K562 (cell line): ENCODE measurements around the gene CIART. TPM values are rescaled to one million over a fixed set of nuclear protein-coding genes. Genes with fewer than 3 reads are reported as not detected.

Experiments used
- ATAC-seq: fragments of 200-7000 bp; cut with Tn5 transposase; 3 replicates; pipeline ENCODE4 v1.9.1; 2020; ENCODE audit warnings: moderate library complexity
- BruUV-seq: library from RNA; stranded (reverse); fragments of 400-500 nt; replicated peaks from 2 replicates; lab custom pipeline; 2021; lab: Mats Ljungman, UMichigan
- CTCF ChIA-PET: fragments of 300-600 bp; formaldehyde crosslinking; extraction: SDS; loops from one replicate; lab custom pipeline; 2021; ENCODE audit warnings: low intra/inter-chr PET ratio; lab: Yijun Ruan, JAX
- POLR2A ChIA-PET: fragments of 300-600, 350-650 bp; sonication (Branson Sonifier 250); formaldehyde crosslinking; extraction: SDS; loops from one replicate; lab custom pipeline; 2021; ENCODE audit warnings: antibody characterized with exemption, inconsistent platforms; lab: Yijun Ruan, JAX
- DNase-seq, 4 experiments: peaks; one replicate each; pipeline versions ENCODE4 v3.0.0 to v3.0.0-alpha.2; 2011 to 2018; ENCODE audit warnings: low spot score in 3 of 4, mixed read lengths in 3 of 4; ENCODE audit errors: extremely low read depth in 1 of 4
- FAIRE-seq: peaks from 2 replicates; lab custom pipeline; 2011; peaks lifted over from hg19 to GRCh38; lab: Jason Lieb, UNC
- H2AFZ ChIP-seq: 2 replicates; pipeline ENCODE4 v1.6.0; 2011; ENCODE audit warnings: low read depth, low read length, control low read depth, inconsistent platforms
- H3K27ac ChIP-seq: fragments of 200-600 bp; 3 replicates; pipeline ENCODE4 v1.8.0; 2011; ENCODE audit warnings: low read depth, mild to moderate bottlenecking, control low read depth, inconsistent platforms, low read length, moderate library complexity, mixed read lengths; ENCODE audit errors: extremely low read depth
- H3K27me3 ChIP-seq, 2 experiments: fragments of 300-600 bp in 1 of 2; 2 replicates in 1 of 2; 3 replicates in 1 of 2; pipeline versions ENCODE4 v1.6.0 to v1.8.0; 2011; ENCODE audit warnings: inconsistent platforms in 2 of 2, low read length in 2 of 2, mild to moderate bottlenecking in 1 of 2, mixed read lengths in 1 of 2, moderate library complexity in 1 of 2; ENCODE audit not compliant: control insufficient read depth in 2 of 2, insufficient read depth in 2 of 2
- H3K36me3 ChIP-seq: fragments of 300-600 bp; 3 replicates; pipeline ENCODE4 v1.8.0; 2011; ENCODE audit warnings: mild to moderate bottlenecking, low read length, inconsistent platforms; ENCODE audit not compliant: control insufficient read depth, insufficient read depth
- H3K4me1 ChIP-seq, 2 experiments: fragments of 200-600 bp in 1 of 2; replicated peaks in 1 of 2; 2 replicates in 1 of 2; 3 replicates in 1 of 2; pipeline versions ENCODE4 v1.5.1 to v1.8.0; 2011; ENCODE audit warnings: inconsistent platforms in 2 of 2, low read length in 2 of 2, mild to moderate bottlenecking in 1 of 2, mixed read lengths in 1 of 2, moderate library complexity in 1 of 2; ENCODE audit not compliant: control insufficient read depth in 2 of 2, insufficient read depth in 2 of 2
- H3K4me2 ChIP-seq: 2 replicates; pipeline ENCODE4 v1.6.1; 2011; ENCODE audit warnings: low read length, control low read depth, inconsistent platforms, mixed read lengths; ENCODE audit not compliant: insufficient read depth
- H3K4me3 ChIP-seq: fragments of 200-600 bp; sonication (generic), shearing (Covaris generic); 2 replicates; pipeline ENCODE4 v1.5.1; 2016; ENCODE audit warnings: control low read depth, inconsistent platforms
- H3K79me2 ChIP-seq: fragments of 200-600 bp; 3 replicates; pipeline ENCODE4 v1.8.0; 2011; ENCODE audit warnings: low read length, inconsistent platforms; ENCODE audit not compliant: control insufficient read depth, insufficient read depth
- H3K9ac ChIP-seq, 2 experiments: 2 replicates each; pipeline versions ENCODE4 v1.6.0 to v1.6.1; 2011; ENCODE audit warnings: low read depth in 2 of 2, low read length in 2 of 2, control low read depth in 1 of 2, inconsistent platforms in 1 of 2, mild to moderate bottlenecking in 1 of 2, mixed read lengths in 1 of 2; ENCODE audit not compliant: insufficient read depth in 1 of 2
- H3K9me1 ChIP-seq: one replicate; pipeline ENCODE4 v1.6.0; 2011; ENCODE audit warnings: inconsistent platforms, mild to moderate bottlenecking, low read length, moderate library complexity; ENCODE audit not compliant: control insufficient read depth, insufficient read depth
- H3K9me3 ChIP-seq: replicated peaks from 2 replicates; pipeline ENCODE4 v1.5.1; 2011; ENCODE audit warnings: low read depth, low read length, inconsistent platforms; ENCODE audit not compliant: control insufficient read depth, insufficient read depth
- H4K20me1 ChIP-seq: replicated peaks from 2 replicates; pipeline ENCODE4 v1.6.1; 2011; ENCODE audit warnings: low read length, inconsistent platforms, mixed read lengths; ENCODE audit not compliant: control insufficient read depth, insufficient read depth
- ARID1B ChIP-seq: fragments of 450-650 bp; IDR thresholded peaks from 2 replicates; pipeline ENCODE4 v1.6.1; 2016; ENCODE audit warnings: antibody characterized with exemption, mild to moderate bottlenecking, inconsistent platforms
- C11orf30 ChIP-seq: fragments of 450-650 bp; IDR thresholded peaks from 2 replicates; pipeline ENCODE4 v1.6.1; 2016; ENCODE audit warnings: low read depth, mild to moderate bottlenecking
- DPF2 ChIP-seq: fragments of 450-650 bp; IDR thresholded peaks from 2 replicates; pipeline ENCODE4 v1.6.1; 2016
- GTF3C2 ChIP-seq: IDR thresholded peaks from 3 replicates; pipeline ENCODE4 v1.6.1; 2011; ENCODE audit warnings: borderline replicate concordance, mild to moderate bottlenecking, moderate library complexity; ENCODE audit not compliant: insufficient read length; ENCODE audit errors: extremely low read depth
- NEUROD1 ChIP-seq: fragments of 150-350 bp; IDR thresholded peaks from 2 replicates; pipeline ENCODE4 v1.6.1; 2014; ENCODE audit warnings: borderline replicate concordance, low read length, low read depth; ENCODE audit not compliant: partially characterized antibody
- NFE2 ChIP-seq: IDR thresholded peaks from 2 replicates; pipeline ENCODE4 v1.6.1; 2014; ENCODE audit warnings: antibody characterized with exemption, low read depth
- SMARCA4 ChIP-seq: fragments of 450-650 bp; IDR thresholded peaks from 2 replicates; pipeline ENCODE4 v1.6.1; 2016
- ZFP91 ChIP-seq: sonication (generic); formaldehyde crosslinking; IDR thresholded peaks from 2 replicates; pipeline ENCODE4 v1.8.0; 2022; ENCODE audit warnings: mild to moderate bottlenecking, missing genetic modification reagents
- ZNF316 ChIP-seq: fragments of 450-650 bp; IDR thresholded peaks from 2 replicates; pipeline ENCODE4 v1.6.1; 2016
- WGBS: fragments of 100-300 bp; shearing (Covaris generic); methylation state at CpG from one replicate; pipeline ENCODE4 v1.1.6; 2016; ENCODE audit warnings: low coverage, mixed read lengths; ENCODE audit not compliant: insufficient coverage; ENCODE audit errors: missing lambda C conversion rate; 5-methylcytosine and 5-hydroxymethylcytosine counted together
- in situ Hi-C: fragments of 300-500 bp; cut with MboI; formaldehyde crosslinking; loops from 4 replicates; pipeline ENCODE4 v1.15.0; 2018; ENCODE audit warnings: inconsistent platforms, mixed read lengths
- intact Hi-C: fragments of 100-400 bp; cut with micrococcal nuclease; formaldehyde crosslinking; loops from 2 replicates; pipeline ENCODE4 v1.14.2; 2022
- polyA plus RNA-seq, 8 experiments: library from polyadenylated mRNA; depleted of rRNA in 4 of 8; stranded (reverse) in 5 of 8; unstranded in 3 of 8; fragments of >200 nt; fragmentation: Nextera tagmentation in 2 of 8; fragmentation: Illumina TruSeq in 1 of 8; extraction: Ambion mirVana in 2 of 8; extraction: Trizol in 1 of 8; gene quantifications; 2 replicates each; pipeline versions ENCODE4 v1.2.1 to v1.2.3, GENCODE V29; 2011 to 2014; ENCODE audit warnings: inconsistent platforms in 1 of 8, missing spikeins in 1 of 8
- total RNA-seq, 7 experiments: library from RNA; depleted of rRNA in 6 of 7; stranded (reverse); fragments of >200 nt in 6 of 7; fragmentation: Illumina TruSeq in 2 of 7; extraction: Trizol in 2 of 7; gene quantifications; 2 replicates each; pipeline versions ENCODE4 v1.2.1 to v1.2.3, GENCODE V29; 2011 to 2021; ENCODE audit warnings: low replicate concordance in 1 of 7

The CIART gene
- total and polyA plus RNA-seq, 9 of the 15 experiments (the other 6 are each of a cell fraction or from before 2014, with no cell fraction given) = 0.07 to 0.35 (median 0.19) TPM; not detected in 2

GRCh38 chr1:150288382-150288781 lies 6.0 kb downstream of the CIART start:
- no peak for ATAC-seq
- TF ChIP-seq GTF3C2 (no peak), SMARCA4 (0 out of 2 replicates have a peak, but pooled peaks have one; percentile 25), C11orf30 (peak; percentile 60; the same call in 1 of the 2 replicates), ARID1B (peak; percentile 30; the same call in 1 of the 2 replicates), DPF2 (peak; percentile 48; the same call in 1 of the 2 replicates), NEUROD1 (no peak), ZFP91 (CRISPR knock-in tag) (0 out of 2 replicates have a peak, but pooled peaks have one; percentile 47), NFE2 (peak; percentile 55; the same call in 1 of the 2 replicates), ZNF316 (peak; percentile 66)
- peak overlapping the region; percentile 86 for H2AFZ ChIP-seq
- H4K20me1 ChIP-seq = no peaks in the 10 kb centered on the region
- POLR2A ChIA-PET = interaction anchor here (3.9 kb wide), 1 partner anchor 16 kb away, joined by 15 read pairs; the partner anchor contains the start of gene C1orf54
- FAIRE-seq = peak; percentile 54
- no peak overlapping the region for H3K4me3 ChIP-seq
- in situ Hi-C loops (no loop called here), intact Hi-C loops (no loop called here)
- BruUV-seq = no TSS peak
- H3K27me3 ChIP-seq = no peaks in the 10 kb centered on the region
- DNase-seq = no peak
- no peaks in the 10 kb centered on the region for H3K9me3 ChIP-seq
- peaks cover 2% of the 10 kb centered on the region; the same call in 1 of the 3 replicates for H3K79me2 ChIP-seq
- H3K4me2 ChIP-seq = peak overlapping the region; percentile 47
- no peaks in the 10 kb centered on the region for H3K36me3 ChIP-seq
- peaks cover 14 to 29% of the 10 kb centered on the region in 2 experiments for H3K4me1 ChIP-seq
- WGBS = 29% methylated on average over 1 of the region's 1 CpG
- H3K27ac ChIP-seq = peak overlapping the region; percentile 20; the same call in 2 of the 3 replicates
- CTCF ChIA-PET = no interaction called here
- no peak overlapping the region for H3K9ac ChIP-seq
- H3K9me1 ChIP-seq = no peaks in the 10 kb centered on the region
